ENCODE results near the gene ERICH6B. TPM values are rescaled to one million over a fixed set of nuclear protein-coding genes. Genes with fewer than 3 reads are reported as not detected.

The ERICH6B gene
- not detected in 5 replicates for total RNA-seq (2022; extraction: Qiagen RNA extraction; ENCODE audit: low read depth)

GRCh38 chr13:45615501-45616101, at the start of gene ERICH6B:
TSS of gene ERICH6B (minus strand) at chr13:45615739. CDS start at chr13:45597005, 18,734 bp downstream.

Other genes with a start within 250 kb of the ERICH6B start
- gene SLC25A30, start 197.4 kb downstream of the ERICH6B start, total RNA-seq (2022; extraction: Qiagen RNA extraction; ENCODE audit: low read depth), result 6.3 to 11.6 TPM (median 7.6 TPM) in 5 replicates
- 11.6 to 15.8 TPM (median 12.9 TPM) in 5 replicates for gene COG3, start 150.8 kb downstream of the ERICH6B start, total RNA-seq (2022; extraction: Qiagen RNA extraction; ENCODE audit: low read depth)
- gene CBY2, start 86.6 kb upstream of the ERICH6B start, total RNA-seq (2022; extraction: Qiagen RNA extraction; ENCODE audit: low read depth), result not detected in 5 replicates
- gene SIAH3, start 236.0 kb upstream of the ERICH6B start, total RNA-seq (2022; extraction: Qiagen RNA extraction; ENCODE audit: low read depth), result not detected in 5 replicates

Measured in A549 treated with ZK216348 at 1 μM for 4 hours (cell line).